Naive thymus-derived CD8-positive, alpha-beta T cell (primary cell): Measurements from ENCODE around the gene PRRT2. TPM values are rescaled to one million over a fixed set of nuclear protein-coding genes. Genes with fewer than 3 reads are reported as not detected.
"Not testable (repeated sequence)": the region's sequence is repeated elsewhere in the genome, so short reads cannot be mapped to it uniquely, and the experiment has no call there.

Experiments used
- ATAC-seq, 2 donors: fragments of 150-1000 bp; cut with Tn5 transposase in 1 of 2; sonication (Bioruptor Pico), chemical (Tn5 transposase) in 1 of 2; 1 replicate in 1 of 2; 2 replicates in 1 of 2; pipeline ENCODE4 v1.10.0; 2021; ENCODE audit warnings: mild to moderate bottlenecking in 2 of 2, moderate library complexity in 2 of 2
- POLR2A ChIA-PET: fragments of 350-600 bp; sonication (Branson Sonifier 250); formaldehyde crosslinking; loops from one replicate; lab custom pipeline; 2021; ENCODE audit warnings: antibody characterized with exemption; lab: Charles Lee
- DNase-seq, 10 donors: peaks; one replicate each; pipeline versions ENCODE4 v3.0.0 to v3.0.0-alpha.2; 2020 to 2022
- H3K27ac Mint-ChIP-seq, 10 donors: one replicate each; pipeline ENCODE4 v1.8.0; 2020 to 2022; ENCODE audit warnings: mild to moderate bottlenecking in 10 of 10, mixed read lengths in 10 of 10, moderate library complexity in 4 of 10, inconsistent platforms in 1 of 10
- H3K27me3 Mint-ChIP-seq, 5 donors: one replicate each; pipeline ENCODE4 v1.8.0; 2021 to 2022; ENCODE audit warnings: mixed read lengths in 5 of 5
- H3K36me3 Mint-ChIP-seq, 3 donors: one replicate each; pipeline ENCODE4 v1.8.0; 2020 to 2022; ENCODE audit warnings: mixed read lengths in 3 of 3, mild to moderate bottlenecking in 2 of 3, inconsistent platforms in 1 of 3
- H3K4me1 Mint-ChIP-seq, 4 donors: one replicate each; pipeline ENCODE4 v1.8.0; 2021 to 2022; ENCODE audit warnings: mixed read lengths in 4 of 4
- H3K4me3 Mint-ChIP-seq, 10 donors: one replicate each; pipeline ENCODE4 v1.8.0; 2020 to 2022; ENCODE audit warnings: mild to moderate bottlenecking in 10 of 10, mixed read lengths in 10 of 10, moderate library complexity in 6 of 10, inconsistent platforms in 1 of 10
- H3K9me3 Mint-ChIP-seq, 9 donors: one replicate each; pipeline ENCODE4 v1.8.0; 2020 to 2022; ENCODE audit warnings: mixed read lengths in 9 of 9, mild to moderate bottlenecking in 3 of 9, inconsistent platforms in 1 of 9, moderate library complexity in 1 of 9
- polyA plus RNA-seq, 3 donors: library from polyadenylated mRNA; unstranded; fragments of 300-500 nt; fragmentation: Illumina TruSeq; gene quantifications; one replicate each; pipeline ENCODE4 v1.2.3, GENCODE V29; 2021
- total RNA-seq, 8 experiments: library from RNA in 2 of 8; stranded (reverse) in 2 of 8; gene quantifications; one replicate each; pipeline ENCODE4 v1.2.3 and lab custom pipeline; 2021 to 2026

The PRRT2 gene
- total and polyA plus RNA-seq, 5 experiments from 2014 or later: 0.14 to 1.6 (median 0.87) TPM; not detected in 1

DNA sequence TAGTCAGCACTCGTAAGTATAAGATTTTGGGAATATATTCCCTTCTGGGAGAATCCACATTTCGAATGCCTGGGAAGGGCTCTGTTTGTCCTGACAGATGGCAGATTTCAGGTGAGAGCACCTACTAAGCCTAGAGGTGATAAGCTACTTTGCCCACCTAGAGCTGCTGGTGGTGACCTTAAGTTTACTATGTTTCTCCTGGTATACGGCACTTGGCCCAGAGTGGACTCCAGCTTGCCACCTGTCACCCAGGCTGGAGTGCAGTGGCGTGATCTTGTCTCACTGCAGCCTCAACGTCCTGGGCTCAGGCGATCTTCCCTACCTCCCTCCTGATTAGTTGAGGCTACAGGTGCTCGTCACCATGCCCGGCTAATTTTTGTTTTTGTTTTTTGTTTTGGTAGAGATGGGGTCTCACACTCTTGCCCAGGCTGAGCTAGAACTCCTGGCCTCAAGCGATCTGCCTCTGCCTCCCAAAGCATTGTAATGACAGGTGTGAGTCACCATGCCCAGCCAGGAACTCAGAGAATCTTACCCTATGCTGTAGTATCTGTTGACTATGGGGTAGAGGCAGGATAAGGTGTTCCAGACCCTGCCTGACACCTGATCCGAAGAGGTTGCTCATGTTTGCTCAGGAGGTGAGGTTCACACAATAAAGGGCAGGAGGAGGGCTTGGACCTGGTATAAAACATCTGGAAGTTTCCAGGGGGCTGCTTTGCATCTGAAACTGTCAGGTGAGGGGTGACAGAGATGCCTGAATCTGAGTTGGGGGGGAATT, 34.2 kb upstream of the PRRT2 start, which contains the start of gene ZG16:
Gene ZG16 (plus strand): TSS at position 681 of the 775 bp plus-strand sequence. CDS start 1,011 bp downstream, outside the sequence.
- DNase-seq (no peak), ATAC-seq (no peak)
- H3K9me3 Mint-ChIP-seq: no peaks in the 10 kb centered on the region
- H3K36me3 Mint-ChIP-seq: no peaks in the 10 kb centered on the region
- peak within 1 kb of the TSS in 5 of 10 donors; percentile 41 to 74 (median 58) for H3K27ac Mint-ChIP-seq
- H3K27me3 Mint-ChIP-seq: no peaks in the 10 kb centered on the region
- H3K4me3 Mint-ChIP-seq: no peak within 1 kb of the TSS
- POLR2A ChIA-PET: interaction anchor here (0.6 to 1.2 kb wide), 3 partner anchors 29 to 147 kb away, joined by 4 to 5 read pairs (median 4); partner anchors contain the start of gene C16orf54
- peaks cover 5 to 60% (median 22%) of the 10 kb centered on the region in 4 donors for H3K4me1 Mint-ChIP-seq

DNA sequence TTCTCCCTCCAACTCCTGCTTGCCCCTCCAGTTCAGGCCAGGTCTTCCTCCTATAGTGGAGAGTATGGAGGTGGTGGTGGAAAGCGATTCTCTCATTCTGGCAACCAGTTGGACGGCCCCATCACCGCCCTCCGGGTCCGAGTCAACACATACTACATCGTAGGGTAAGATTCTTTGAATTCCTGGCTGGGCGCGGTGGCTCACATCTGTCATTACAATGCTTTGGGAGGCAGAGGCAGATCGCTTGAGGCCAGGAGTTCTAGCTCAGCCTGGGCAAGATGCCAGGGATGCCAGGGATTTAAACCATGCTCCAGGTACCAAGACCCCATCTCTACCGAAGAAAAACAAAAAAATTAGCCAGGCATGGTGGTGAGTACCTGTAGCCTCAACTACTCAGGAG, 32.5 kb upstream of the PRRT2 start:
- peaks cover 11 to 63% (median 23%) of the 10 kb centered on the region in 4 donors for H3K4me1 Mint-ChIP-seq
- no peak for DNase-seq
- H3K27ac Mint-ChIP-seq: peak overlapping the region in 2 of 10 donors; percentile 2 to 64
- no peaks in the 10 kb centered on the region for H3K36me3 Mint-ChIP-seq
- no peaks in the 10 kb centered on the region for H3K9me3 Mint-ChIP-seq
- POLR2A ChIA-PET: interaction anchor here (0.6 to 1.1 kb wide), 2 partner anchors 11 to 1928 kb away, joined by 4 read pairs; no protein-coding TSS in a partner anchor
- H3K27me3 Mint-ChIP-seq: no peaks in the 10 kb centered on the region
- no peak for ATAC-seq
- no peak overlapping the region for H3K4me3 Mint-ChIP-seq

DNA sequence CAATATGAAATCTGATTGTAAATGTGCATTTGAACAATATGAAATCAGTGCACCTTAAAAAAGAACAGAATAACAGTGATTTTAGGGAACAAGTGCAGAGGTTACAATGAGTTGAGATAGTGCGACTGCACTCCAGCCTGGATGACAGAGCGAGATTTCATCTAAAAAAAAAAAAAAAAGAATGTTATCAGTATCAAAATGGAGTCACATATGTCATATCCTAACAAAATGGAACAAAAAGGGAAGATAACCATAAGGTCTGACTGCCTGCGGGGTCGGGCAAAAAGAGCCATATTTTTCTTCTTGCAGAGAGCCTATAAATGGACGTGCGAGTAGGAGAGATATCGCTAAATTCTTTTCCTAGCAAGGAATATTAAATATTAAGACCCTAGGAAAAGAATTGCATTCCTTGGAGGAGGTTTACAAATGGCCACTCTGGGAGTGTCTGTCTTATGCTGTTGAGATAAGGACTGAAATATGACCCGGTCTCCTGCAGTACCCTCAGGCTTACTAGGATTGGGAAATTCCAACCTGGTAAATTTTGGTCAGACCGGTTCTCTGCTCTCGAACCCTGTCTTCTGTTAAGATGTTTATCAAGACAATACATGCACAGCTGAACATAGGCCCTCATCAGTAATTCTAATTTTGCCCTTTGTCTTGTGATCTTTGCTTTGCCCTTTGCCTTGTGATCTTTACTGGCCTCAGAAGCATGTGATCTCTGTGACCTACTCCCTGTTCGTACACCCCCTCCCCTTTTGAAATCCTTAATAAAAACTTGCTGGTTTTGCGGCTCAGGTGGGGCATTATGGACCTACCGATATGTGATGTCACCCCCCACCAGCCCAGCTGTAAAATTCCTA, 28.7 kb upstream of the PRRT2 start:
- POLR2A ChIA-PET: interaction anchor here (1.2 to 10.2 kb wide), 4 partner anchors 38 to 81 kb away, joined by 3 to 223 read pairs (median 4); partner anchors contain the start of gene C16orf54

DNA sequence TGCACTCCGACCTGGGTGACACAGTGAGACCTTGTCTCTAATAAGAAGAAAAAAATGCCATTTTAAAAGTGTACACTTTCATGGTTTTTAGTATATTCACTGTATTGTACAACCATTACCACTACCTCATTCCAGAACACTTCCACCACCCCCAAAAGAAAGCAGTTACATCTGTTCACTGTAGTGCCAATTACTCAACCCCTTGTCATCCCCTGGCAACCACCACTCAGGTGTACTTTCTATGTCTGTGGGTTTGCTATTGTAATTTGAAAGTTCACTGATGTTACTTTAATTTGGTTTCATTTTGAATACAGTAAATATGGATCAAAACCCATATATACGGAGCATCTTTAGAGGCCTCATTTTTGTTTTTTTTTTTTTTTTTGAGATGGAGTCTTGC, 27.8 kb upstream of the PRRT2 start:
- H3K27me3 Mint-ChIP-seq: no peaks in the 10 kb centered on the region
- POLR2A ChIA-PET: interaction anchor here (0.6 to 10.2 kb wide), 9 partner anchors 20 to 246 kb away, joined by 3 to 223 read pairs (median 4); partner anchors contain the start of gene C16orf54
- H3K4me1 Mint-ChIP-seq: peaks cover 19 to 40% (median 30%) of the 10 kb centered on the region in 4 donors
- no peaks in the 10 kb centered on the region for H3K9me3 Mint-ChIP-seq
- H3K36me3 Mint-ChIP-seq: no peaks in the 10 kb centered on the region
- ATAC-seq: peak; percentile 65 to 79
- H3K27ac Mint-ChIP-seq: peak overlapping the region; percentile 14 to 92 (median 68)
- DNase-seq: peak in 3 of 10 donors; percentile 29 to 48 (median 47)
- H3K4me3 Mint-ChIP-seq: peak overlapping the region in 5 of 10 donors; percentile 0 to 33 (median 7)

More for the DNA sequence above, 28.7 kb upstream of the PRRT2 start:
- not testable (repeated sequence) for H3K27me3 Mint-ChIP-seq, H3K9me3 Mint-ChIP-seq, ATAC-seq, H3K4me3 Mint-ChIP-seq, DNase-seq, H3K36me3 Mint-ChIP-seq
- Mint-ChIP-seq H3K4me1 (peaks cover 19 to 48% (median 26%) of the 10 kb centered on the region in 4 donors), H3K27ac (peak overlapping the region in 7 of 10 donors; percentile 3 to 92 (median 63))

DNA sequence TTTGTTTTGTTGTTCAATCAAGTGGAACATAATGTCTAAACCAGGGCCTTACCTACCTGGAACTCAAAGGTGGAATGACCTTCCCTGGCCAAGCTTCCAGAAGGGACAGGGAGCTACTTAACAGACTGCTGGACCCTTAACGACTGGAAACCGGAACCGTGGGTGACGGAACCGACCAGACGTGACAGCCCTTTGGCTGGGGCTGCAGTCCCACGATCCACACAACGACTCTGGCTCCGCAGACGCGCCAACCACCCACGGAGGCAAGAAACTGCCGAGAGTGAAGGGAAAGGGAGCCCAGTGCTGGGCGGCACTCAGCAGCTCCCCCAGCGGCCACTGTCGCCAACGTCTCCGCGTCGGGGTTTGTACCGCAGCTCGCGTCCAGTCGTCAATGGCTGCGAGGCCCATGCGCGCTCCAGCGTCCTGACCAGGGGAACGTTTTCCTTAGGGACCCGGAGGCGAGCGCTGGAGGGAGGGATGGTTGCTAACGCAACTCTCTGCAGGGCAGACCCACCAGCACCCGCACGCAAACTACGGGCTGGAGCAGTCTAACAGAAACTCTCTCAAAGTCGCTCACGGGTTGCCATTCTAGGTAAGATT, 27.0 kb upstream of the PRRT2 start:
- POLR2A ChIA-PET: interaction anchor here (0.7 to 10.2 kb wide), 18 partner anchors 17 to 245 kb away, joined by 3 to 223 read pairs (median 4); partner anchors contain the start of genes C16orf54, MAZ and PAGR1
- Mint-ChIP-seq H3K9me3 (no peaks in the 10 kb centered on the region), H3K27me3 (no peaks in the 10 kb centered on the region), H3K4me3 (peak overlapping the region; percentile 58 to 75 (median 72)), H3K27ac (peak overlapping the region; percentile 54 to 92 (median 82)), H3K4me1 (peaks cover 17 to 40% (median 32%) of the 10 kb centered on the region in 4 donors), H3K36me3 (no peaks in the 10 kb centered on the region)
- ATAC-seq: peak; percentile 89 to 93
- peak; percentile 50 to 82 (median 64) for DNase-seq

DNA sequence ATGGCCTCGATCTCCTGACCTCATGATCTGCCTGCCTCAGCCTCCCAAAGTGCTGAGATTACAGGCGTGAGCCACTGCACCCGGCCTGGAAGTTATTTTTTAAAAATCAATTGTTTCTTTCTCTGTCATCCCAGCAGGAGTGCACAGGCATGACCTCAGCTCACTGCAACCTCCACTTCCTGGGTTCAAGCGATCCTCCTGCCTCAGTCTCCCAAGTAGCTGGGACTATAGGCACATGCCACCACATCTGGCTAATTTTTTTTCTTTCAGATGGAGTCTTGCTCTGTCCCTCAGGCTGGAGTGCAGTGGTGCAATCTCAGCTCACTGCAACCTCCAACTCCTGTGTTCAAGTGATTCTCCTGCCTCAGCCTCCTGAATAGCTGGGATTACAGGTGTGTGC, 24.8 kb upstream of the PRRT2 start:
- not testable (repeated sequence) for DNase-seq, H3K27me3 Mint-ChIP-seq, H3K4me3 Mint-ChIP-seq, H3K36me3 Mint-ChIP-seq, ATAC-seq, H3K9me3 Mint-ChIP-seq
- H3K4me1 Mint-ChIP-seq: peaks cover 22 to 48% (median 45%) of the 10 kb centered on the region in 4 donors
- POLR2A ChIA-PET: interaction anchor here (0.9 to 10.6 kb wide), 7 partner anchors 17 to 51 kb away, joined by 3 to 240 read pairs (median 18); partner anchors contain the start of genes C16orf54, MAZ and MVP
- peak overlapping the region in 2 of 10 donors; percentile 10 to 59 for H3K27ac Mint-ChIP-seq

- DNase-seq (no peak), ATAC-seq (no peak)
- peak overlapping the region; percentile 98 to 99 (median 99) for H3K27ac Mint-ChIP-seq
- no peaks in the 10 kb centered on the region for H3K27me3 Mint-ChIP-seq
- POLR2A ChIA-PET: interaction anchor here (0.5 to 10.6 kb wide), 37 partner anchors 9 to 396 kb away, joined by 3 to 240 read pairs (median 5); partner anchors contain the start of genes ALDOA, C16orf54, CDIPT and INO80E
- no peaks in the 10 kb centered on the region for H3K9me3 Mint-ChIP-seq
- H3K36me3 Mint-ChIP-seq: peaks cover 0 to 3% (median 2%) of the 10 kb centered on the region in 3 donors
- peaks cover 27 to 59% (median 54%) of the 10 kb centered on the region in 4 donors for H3K4me1 Mint-ChIP-seq
- peak overlapping the region; percentile 95 to 99 (median 98) for H3K4me3 Mint-ChIP-seq
Measured at GRCh38 chr16:29789775-29790182, 22.2 kb upstream of the PRRT2 start.

DNA sequence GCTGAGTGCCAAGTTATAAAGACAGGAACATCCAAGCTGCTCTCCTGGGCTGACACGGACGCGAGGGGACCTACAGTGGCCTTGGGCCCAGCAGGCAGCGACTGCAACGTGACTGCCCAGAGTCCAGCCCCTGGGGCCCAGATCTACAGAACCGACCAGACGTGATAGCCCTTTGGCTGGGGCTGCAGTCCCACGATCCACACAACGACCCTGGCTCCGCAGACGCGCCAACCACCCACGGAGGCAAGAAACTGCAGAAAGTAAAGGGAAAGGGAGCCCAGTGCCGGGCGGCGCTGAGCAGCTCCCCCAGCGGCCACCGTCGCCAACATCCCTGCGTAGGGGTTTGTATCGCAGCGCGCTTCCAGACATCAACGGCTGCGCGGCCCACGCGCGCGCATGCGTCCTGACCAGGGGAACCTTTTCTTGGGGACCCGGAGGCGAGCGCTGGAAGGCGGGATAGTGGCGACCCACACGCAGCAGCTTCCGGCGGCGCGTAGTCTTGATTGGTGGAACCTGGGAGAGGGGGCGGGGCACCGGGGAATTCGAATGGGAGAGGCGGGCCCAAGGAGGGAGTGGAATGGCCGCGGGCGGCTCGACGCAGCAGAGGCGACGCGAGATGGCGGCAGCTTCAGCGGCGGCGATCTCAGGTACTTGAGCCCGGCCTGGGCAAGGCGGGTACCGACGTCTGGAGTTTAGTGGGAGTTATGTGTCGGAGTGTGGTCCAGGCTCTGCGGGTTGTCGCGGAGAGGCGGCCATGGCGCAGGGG, 21.6 kb upstream of the PRRT2 start, which contains the start of gene KIF22:
Gene KIF22 (plus strand): TSS at position 569 of the 766 bp plus-strand sequence. CDS start 9 bp downstream, at position 578.
- DNase-seq (peak; percentile 98 to 100 (median 100)), ATAC-seq (peak; percentile 92 to 94)
- POLR2A ChIA-PET: interaction anchor here (0.5 to 10.6 kb wide), 39 partner anchors 10 to 395 kb away, joined by 3 to 240 read pairs (median 5); partner anchors contain the start of genes ALDOA, C16orf54, CDIPT and INO80E
- Mint-ChIP-seq H3K9me3 (no peaks in the 10 kb centered on the region), H3K4me3 (peak within 1 kb of the TSS; percentile 95 to 99 (median 98)), H3K27ac (peak within 1 kb of the TSS; percentile 98 to 99 (median 99)), H3K4me1 (peaks cover 22 to 58% (median 52%) of the 10 kb centered on the region in 4 donors), H3K36me3 (peaks cover 0 to 4% (median 3%) of the 10 kb centered on the region in 3 donors), H3K27me3 (no peaks in the 10 kb centered on the region)

GRCh38 chr16:29790949-29791844, 20.8 kb upstream of the PRRT2 start:
- Mint-ChIP-seq H3K27me3 (no peaks in the 10 kb centered on the region), H3K4me3 (peak overlapping the region; percentile 95 to 99 (median 98)), H3K36me3 (peaks cover 0 to 8% (median 3%) of the 10 kb centered on the region in 3 donors), H3K27ac (peak overlapping the region; percentile 98 to 99 (median 99)), H3K9me3 (no peaks in the 10 kb centered on the region), H3K4me1 (peaks cover 20 to 54% (median 48%) of the 10 kb centered on the region in 4 donors)
- no peak for DNase-seq
- ATAC-seq: peak; percentile 2 to 9
- POLR2A ChIA-PET: interaction anchor here (0.9 to 10.6 kb wide), 30 partner anchors 11 to 395 kb away, joined by 3 to 240 read pairs (median 6); partner anchors contain the start of genes ALDOA, C16orf54, CDIPT and INO80E
